Measurements from ENCODE around the gene SGTB. TPM values are rescaled to one million over a fixed set of nuclear protein-coding genes. Genes with fewer than 3 reads are reported as not detected.

Gene SGTB
- polyA plus RNA-seq, 1 donor (not counting 4 experiments of a cell fraction or from before 2014, with no cell fraction given) = 10.4 TPM

- H2AFZ ChIP-seq (ENCODE audit: control insufficient read depth, low read length) = no peak overlapping the region
- no peaks in the 10 kb centered on the region for H3K9me3 ChIP-seq (ENCODE audit: control insufficient read depth, low read depth, low read length)
- no peak overlapping the region for H3K9ac ChIP-seq (ENCODE audit: control insufficient read depth, extremely low read depth, insufficient read depth, low read length)
- no peaks in the 10 kb centered on the region for H3K27me3 ChIP-seq (ENCODE audit: control insufficient read depth, extremely low read depth, insufficient read depth, low read length)
- dilution Hi-C loops (cut with MboI; ENCODE audit: extremely low pct_ligation_motif_present, low sequenced_read_pairs) = no loop called here
- H3K4me1 ChIP-seq (ENCODE audit: control insufficient read depth, extremely low read depth, insufficient read depth, low read length) = peaks cover 5% of the 10 kb centered on the region
- no peak overlapping the region for H3K27ac ChIP-seq (ENCODE audit: control insufficient read depth, insufficient read depth, low read length)
- no peaks in the 10 kb centered on the region for H4K20me1 ChIP-seq (ENCODE audit: control insufficient read depth, extremely low read depth, insufficient read depth, low read length)
- DNase-seq (ENCODE audit: low read depth, low spot score) = no peak
- H3K36me3 ChIP-seq (ENCODE audit: control insufficient read depth in 2 of 2, extremely low read depth in 1 of 2, insufficient read depth in 2 of 2, low read length in 2 of 2) = no peaks in the 10 kb centered on the region
- TF ChIP-seq EZH2 (IDR thresholded peaks at IDR 0.05; ENCODE audit: low read length) = no peak
- TF ChIP-seq CTCF (optimal IDR thresholded peaks at IDR 0.05 in 1 of 3, IDR thresholded peaks at IDR 0.05 in 1 of 3, conservative IDR thresholded peaks at IDR 0.05 in 1 of 3; ENCODE audit: extremely low read depth in 1 of 3, insufficient read depth in 2 of 3, low read length in 3 of 3) = no peak
- peaks cover 39% of the 10 kb centered on the region for H3K79me2 ChIP-seq (ENCODE audit: control insufficient read depth, insufficient read depth, low read length)
- H3K4me3 ChIP-seq (ENCODE audit: control insufficient read depth in 2 of 3, extremely low read depth in 1 of 3, insufficient read depth in 2 of 3, low read depth in 1 of 3, low read length in 3 of 3) = no peak overlapping the region
- no peak for FAIRE-seq
- no peaks in the 10 kb centered on the region for H3K9me1 ChIP-seq (ENCODE audit: control insufficient read depth, extremely low read depth, insufficient read depth, low read length)
- H3K4me2 ChIP-seq (ENCODE audit: control insufficient read depth, extremely low read depth, insufficient read depth, low read depth, low read length) = no peak overlapping the region
These were observed 17.3 kb upstream of the SGTB start for GRCh38 chr5:65739162-65739561.

- H3K27me3 ChIP-seq (ENCODE audit: control insufficient read depth, extremely low read depth, insufficient read depth, low read length) = no peaks in the 10 kb centered on the region
- FAIRE-seq = no peak
These were observed 16.4 kb upstream of the SGTB start for GRCh38 chr5:65738305-65738704.

More at GRCh38 chr5:65738305-65738704, 16.4 kb upstream of the SGTB start:
- Histone ChIP-seq H3K79me2 (ENCODE audit: control insufficient read depth, insufficient read depth, low read length) (peaks cover 33% of the 10 kb centered on the region), H2AFZ (ENCODE audit: control insufficient read depth, low read length) (no peak overlapping the region), H3K27ac (ENCODE audit: control insufficient read depth, insufficient read depth, low read length) (no peak overlapping the region), H3K9me3 (ENCODE audit: control insufficient read depth, low read depth, low read length) (no peaks in the 10 kb centered on the region), H3K9me1 (ENCODE audit: control insufficient read depth, extremely low read depth, insufficient read depth, low read length) (no peaks in the 10 kb centered on the region), H3K4me1 (ENCODE audit: control insufficient read depth, extremely low read depth, insufficient read depth, low read length) (peaks cover 5% of the 10 kb centered on the region), H3K9ac (ENCODE audit: control insufficient read depth, extremely low read depth, insufficient read depth, low read length) (no peak overlapping the region), H4K20me1 (ENCODE audit: control insufficient read depth, extremely low read depth, insufficient read depth, low read length) (no peaks in the 10 kb centered on the region), H3K4me3 (ENCODE audit: control insufficient read depth in 2 of 3, extremely low read depth in 1 of 3, insufficient read depth in 2 of 3, low read depth in 1 of 3, low read length in 3 of 3) (no peak overlapping the region), H3K36me3 (ENCODE audit: control insufficient read depth in 2 of 2, extremely low read depth in 1 of 2, insufficient read depth in 2 of 2, low read length in 2 of 2) (no peaks in the 10 kb centered on the region), H3K4me2 (ENCODE audit: control insufficient read depth, extremely low read depth, insufficient read depth, low read depth, low read length) (no peak overlapping the region)
- dilution Hi-C loops (cut with MboI; ENCODE audit: extremely low pct_ligation_motif_present, low sequenced_read_pairs) = no loop called here
- TF ChIP-seq EZH2 (IDR thresholded peaks at IDR 0.05; ENCODE audit: low read length) = no peak
- TF ChIP-seq CTCF (optimal IDR thresholded peaks at IDR 0.05 in 1 of 3, IDR thresholded peaks at IDR 0.05 in 1 of 3, conservative IDR thresholded peaks at IDR 0.05 in 1 of 3; ENCODE audit: extremely low read depth in 1 of 3, insufficient read depth in 2 of 3, low read length in 3 of 3) = no peak
- no peak for DNase-seq (ENCODE audit: low read depth, low spot score)

All from keratinocyte (primary cell).